Left hindlimb (tissue), 1 donor: ENCODE data around the gene MAN2B1.

ENCODE experiments used
- DNase-seq: peaks from one replicate; pipeline ENCODE4 v3.0.0-alpha.2; 2018

The MAN2B1 gene

GRCh38 chr19:12610540-12611360, 55.8 kb downstream of the MAN2B1 start, which contains the start of the genes ZNF490 and ZNF791:
Gene ZNF490 (minus strand): TSS chr19:12610813. CDS start chr19:12610680, 133 bp downstream.
Gene ZNF791 (plus strand): TSS chr19:12610920. CDS start chr19:12611080, 160 bp downstream.
- DNase-seq: peak; percentile 98

GRCh38 chr19:12607631-12608030, 58.9 kb downstream of the MAN2B1 start:
- no peak for DNase-seq

- DNase-seq: no peak
Observed at GRCh38 chr19:12606796-12607195, 59.7 kb downstream of the MAN2B1 start.

- DNase-seq: no peak
Observed at GRCh38 chr19:12603714-12604113, 62.8 kb downstream of the MAN2B1 start.

- no peak for DNase-seq
Observed at GRCh38 chr19:12597594-12597993, 68.9 kb downstream of the MAN2B1 start.

- DNase-seq: peak; percentile 34
Observed at GRCh38 chr19:12596927-12597548, 69.5 kb downstream of the MAN2B1 start.
